IPS-20b (cell line): Measurements from ENCODE around the gene COL6A5.

Experiments used
- H3K27ac ChIP-seq: one replicate; pipeline ENCODE4 v1.5.1; 2013; ENCODE audit warnings: low read length
- H3K27me3 ChIP-seq: 2 replicates; pipeline ENCODE4 v1.6.1; 2013; ENCODE audit warnings: mild to moderate bottlenecking, low read length, inconsistent platforms; ENCODE audit not compliant: insufficient read depth
- H3K36me3 ChIP-seq: 2 replicates; pipeline ENCODE4 v1.6.1; 2013; ENCODE audit warnings: low read depth, mild to moderate bottlenecking, inconsistent platforms, low read length, moderate library complexity; ENCODE audit not compliant: insufficient read depth
- H3K4me1 ChIP-seq: 2 replicates; pipeline ENCODE4 v1.6.1; 2013; ENCODE audit warnings: mild to moderate bottlenecking, control low read depth, inconsistent platforms, low read length, moderate library complexity; ENCODE audit not compliant: insufficient read depth
- H3K4me3 ChIP-seq: 2 replicates; pipeline ENCODE4 v1.5.1; 2013; ENCODE audit warnings: mild to moderate bottlenecking, low read length, inconsistent platforms
- H3K9ac ChIP-seq: 2 replicates; pipeline ENCODE4 v1.6.1; 2013; ENCODE audit warnings: low read depth, mild to moderate bottlenecking, inconsistent platforms, low read length, moderate library complexity
- H3K9me3 ChIP-seq: 2 replicates; pipeline ENCODE4 v1.6.1; 2013; ENCODE audit warnings: mild to moderate bottlenecking, low read depth, low read length, inconsistent platforms; ENCODE audit not compliant: insufficient read depth

COL6A5 gene

GRCh38 chr3:130354430-130354829 is 9.0 kb downstream of the COL6A5 start:
- H3K4me3 ChIP-seq, result no peak overlapping the region
- H3K27me3 ChIP-seq, result no peaks in the 10 kb centered on the region
- no peak overlapping the region for H3K9ac ChIP-seq
- H3K27ac ChIP-seq, result no peak overlapping the region
- no peaks in the 10 kb centered on the region for H3K9me3 ChIP-seq
- H3K36me3 ChIP-seq, result no peaks in the 10 kb centered on the region
- no peaks in the 10 kb centered on the region for H3K4me1 ChIP-seq

- Histone ChIP-seq H3K27ac (no peak overlapping the region), H3K27me3 (no peaks in the 10 kb centered on the region), H3K4me3 (no peak overlapping the region)
Measured at GRCh38 chr3:130374033-130374432, 28.6 kb downstream of the COL6A5 start.

GRCh38 chr3:130374908-130375307 is 29.4 kb downstream of the COL6A5 start:
- Histone ChIP-seq H3K36me3 (no peaks in the 10 kb centered on the region), H3K9ac (no peak overlapping the region), H3K4me3 (no peak overlapping the region), H3K27ac (no peak overlapping the region), H3K27me3 (no peaks in the 10 kb centered on the region), H3K9me3 (no peaks in the 10 kb centered on the region), H3K4me1 (no peaks in the 10 kb centered on the region)

More at GRCh38 chr3:130374033-130374432, 28.6 kb downstream of the COL6A5 start:
- H3K4me1 ChIP-seq, result no peaks in the 10 kb centered on the region
- no peaks in the 10 kb centered on the region for H3K36me3 ChIP-seq
- no peaks in the 10 kb centered on the region for H3K9me3 ChIP-seq
- H3K9ac ChIP-seq, result no peak overlapping the region

GRCh38 chr3:130377960-130378676 is 32.6 kb downstream of the COL6A5 start:
- no peak overlapping the region for H3K27ac ChIP-seq
- no peaks in the 10 kb centered on the region for H3K9me3 ChIP-seq
- H3K4me3 ChIP-seq, result no peak overlapping the region
- no peak overlapping the region for H3K9ac ChIP-seq
- no peaks in the 10 kb centered on the region for H3K27me3 ChIP-seq
- no peaks in the 10 kb centered on the region for H3K36me3 ChIP-seq
- no peaks in the 10 kb centered on the region for H3K4me1 ChIP-seq

- Histone ChIP-seq H3K36me3 (no peaks in the 10 kb centered on the region), H3K27ac (no peak overlapping the region), H3K9me3 (no peaks in the 10 kb centered on the region), H3K9ac (no peak overlapping the region), H3K27me3 (no peaks in the 10 kb centered on the region), H3K4me3 (no peak overlapping the region), H3K4me1 (no peaks in the 10 kb centered on the region)
Measured at GRCh38 chr3:130378677-130379191, 33.3 kb downstream of the COL6A5 start.

GRCh38 chr3:130379274-130379673 is 33.8 kb downstream of the COL6A5 start:
- H3K4me3 ChIP-seq, result no peak overlapping the region
- no peaks in the 10 kb centered on the region for H3K9me3 ChIP-seq
- H3K27me3 ChIP-seq, result no peaks in the 10 kb centered on the region
- H3K36me3 ChIP-seq, result no peaks in the 10 kb centered on the region
- no peaks in the 10 kb centered on the region for H3K4me1 ChIP-seq
- no peak overlapping the region for H3K27ac ChIP-seq
- H3K9ac ChIP-seq, result no peak overlapping the region

- no peak overlapping the region for H3K4me3 ChIP-seq
Measured at GRCh38 chr3:130380398-130380797, 34.9 kb downstream of the COL6A5 start.

GRCh38 chr3:130383424-130383823 is 38.0 kb downstream of the COL6A5 start:
- Histone ChIP-seq H3K4me1 (no peaks in the 10 kb centered on the region), H3K27ac (no peak overlapping the region), H3K27me3 (no peaks in the 10 kb centered on the region), H3K4me3 (no peak overlapping the region), H3K9ac (no peak overlapping the region), H3K9me3 (no peaks in the 10 kb centered on the region), H3K36me3 (no peaks in the 10 kb centered on the region)

More at GRCh38 chr3:130380398-130380797, 34.9 kb downstream of the COL6A5 start:
- no peaks in the 10 kb centered on the region for H3K9me3 ChIP-seq
- no peak overlapping the region for H3K9ac ChIP-seq
- no peaks in the 10 kb centered on the region for H3K27me3 ChIP-seq
- H3K27ac ChIP-seq, result no peak overlapping the region
- H3K36me3 ChIP-seq, result no peaks in the 10 kb centered on the region
- H3K4me1 ChIP-seq, result no peaks in the 10 kb centered on the region

DNA sequence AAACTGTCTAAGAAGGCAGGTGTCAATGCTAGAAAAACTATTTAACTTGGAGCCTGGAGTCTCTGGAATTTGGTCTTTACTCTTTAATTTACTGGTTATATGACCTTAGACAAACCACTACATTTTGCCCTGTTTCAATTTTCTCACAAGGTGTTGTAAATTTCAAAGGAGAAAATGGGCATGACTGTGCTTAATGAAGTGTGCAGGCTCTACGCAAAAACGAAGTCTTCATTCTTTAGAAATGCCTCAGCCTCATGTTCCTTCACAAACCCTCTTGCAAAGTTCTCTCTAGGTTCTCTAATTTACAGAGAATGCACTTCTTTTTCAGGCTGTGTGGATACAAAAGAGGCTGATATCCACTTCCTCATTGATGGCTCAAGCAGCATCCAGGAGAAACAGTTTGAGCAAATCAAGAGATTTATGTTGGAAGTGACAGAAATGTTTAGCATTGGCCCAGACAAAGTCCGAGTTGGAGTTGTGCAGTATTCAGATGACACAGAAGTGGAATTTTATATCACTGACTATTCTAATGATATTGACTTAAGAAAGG is 39.1 kb downstream of the COL6A5 start:
- no peaks in the 10 kb centered on the region for H3K36me3 ChIP-seq
- H3K27ac ChIP-seq, result no peak overlapping the region
- no peaks in the 10 kb centered on the region for H3K4me1 ChIP-seq
- no peak overlapping the region for H3K9ac ChIP-seq
- H3K9me3 ChIP-seq, result no peaks in the 10 kb centered on the region
- no peaks in the 10 kb centered on the region for H3K27me3 ChIP-seq
- H3K4me3 ChIP-seq, result no peak overlapping the region

DNA sequence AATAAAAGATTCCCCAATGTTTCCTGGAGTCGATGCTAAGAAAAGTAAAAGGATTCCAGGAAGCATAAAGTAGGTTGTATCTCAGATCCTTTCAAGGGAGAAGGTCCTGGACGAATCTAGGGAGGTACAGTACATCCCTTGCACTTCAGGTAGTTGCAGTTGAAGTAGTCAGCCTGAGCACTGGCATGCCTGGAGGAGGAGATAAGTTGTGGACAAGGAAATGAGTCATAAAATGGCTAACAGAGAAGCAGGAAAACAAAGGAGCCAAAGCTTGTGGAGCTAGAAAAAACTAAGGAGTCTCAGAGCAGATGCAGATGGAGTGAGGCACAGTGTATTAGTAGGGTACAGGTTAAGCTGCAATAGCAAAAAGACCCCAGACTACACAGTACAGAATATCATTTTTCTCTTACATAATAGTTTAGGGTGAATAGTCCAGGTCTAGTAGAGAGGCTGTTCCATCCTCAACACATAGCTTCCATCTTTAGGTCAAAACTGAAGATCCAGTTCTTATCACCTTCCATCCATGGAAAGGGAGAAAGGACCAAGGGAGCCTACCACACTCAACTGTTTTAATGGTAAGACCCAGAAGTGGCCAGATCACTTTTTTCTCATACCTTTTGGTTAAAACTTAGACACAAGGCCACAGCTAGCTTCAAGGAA is 41.3 kb downstream of the COL6A5 start:
- Histone ChIP-seq H3K36me3 (no peaks in the 10 kb centered on the region), H3K9ac (no peak overlapping the region), H3K9me3 (no peaks in the 10 kb centered on the region), H3K27me3 (no peaks in the 10 kb centered on the region), H3K4me1 (no peaks in the 10 kb centered on the region), H3K27ac (no peak overlapping the region), H3K4me3 (no peak overlapping the region)

DNA sequence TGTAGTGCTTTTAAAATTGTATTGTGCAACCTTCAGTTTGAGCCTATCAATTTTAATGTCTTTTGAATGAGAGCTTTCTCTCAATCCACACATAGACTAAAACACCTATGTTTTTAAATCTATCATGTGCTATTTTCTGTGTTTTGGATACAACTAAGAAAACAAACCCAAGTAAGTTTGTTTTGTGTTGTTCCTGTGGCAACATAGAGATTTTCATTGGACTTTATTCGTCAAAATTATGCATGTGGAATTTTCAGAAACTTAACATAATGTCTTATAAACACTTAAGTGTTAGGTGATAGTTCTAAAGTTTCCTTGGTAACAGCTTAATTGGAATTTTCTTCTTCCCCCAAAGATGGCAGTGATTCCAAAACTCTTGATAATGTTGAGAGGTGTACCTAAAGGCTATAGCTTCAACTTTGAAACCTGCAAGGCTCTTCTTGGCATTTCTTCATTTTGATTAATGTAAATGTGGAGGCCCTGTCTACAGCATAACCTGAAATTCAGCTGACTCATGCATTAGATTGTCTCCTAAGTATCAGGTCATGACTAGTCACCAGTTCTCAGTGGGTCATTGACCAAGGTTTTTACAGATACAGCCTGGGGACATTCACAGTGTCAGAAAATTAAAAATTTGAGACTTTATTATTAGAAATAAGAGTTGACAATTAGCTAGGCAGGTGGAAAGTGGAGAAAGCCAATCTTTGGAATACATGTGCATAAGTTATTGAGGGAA is 44.4 kb downstream of the COL6A5 start:
- no peak overlapping the region for H3K27ac ChIP-seq
- H3K4me3 ChIP-seq, result no peak overlapping the region
- no peaks in the 10 kb centered on the region for H3K4me1 ChIP-seq
- H3K9ac ChIP-seq, result no peak overlapping the region
- no peaks in the 10 kb centered on the region for H3K27me3 ChIP-seq
- H3K9me3 ChIP-seq, result no peaks in the 10 kb centered on the region
- H3K36me3 ChIP-seq, result no peaks in the 10 kb centered on the region
